Loucy (cell line): ENCODE measurements around the gene TMEM115.

Experiments used
- H2AFZ ChIP-seq: fragments of 200-600 bp; sonication (generic); 2 replicates; pipeline ENCODE4 v1.6.0; 2016; ENCODE audit warnings: antibody characterized with exemption, mild to moderate bottlenecking, low read length, moderate library complexity
- H3F3A ChIP-seq: fragments of 200-600 bp; 2 replicates; pipeline ENCODE4 v1.6.0; 2016; ENCODE audit warnings: antibody characterized with exemption, low read depth, mild to moderate bottlenecking
- H3K27me3 ChIP-seq: fragments of 200-600 bp; sonication (generic); 2 replicates; pipeline ENCODE4 v1.6.1; 2014; ENCODE audit warnings: low read length, mild to moderate bottlenecking; ENCODE audit not compliant: insufficient read depth, poor library complexity, severe bottlenecking
- H3K36me3 ChIP-seq: fragments of 200-600 bp; sonication (generic); 2 replicates; pipeline ENCODE4 v1.6.1; 2016; ENCODE audit warnings: low read length; ENCODE audit not compliant: insufficient read depth
- H3K4me1 ChIP-seq: fragments of 200-600 bp; sonication (generic); 2 replicates; pipeline ENCODE4 v1.5.1; 2014; ENCODE audit warnings: low read length, mild to moderate bottlenecking; ENCODE audit not compliant: insufficient read depth, poor library complexity, severe bottlenecking
- H3K4me2 ChIP-seq: fragments of 200-600 bp; sonication (generic); 2 replicates; pipeline ENCODE4 v1.6.0; 2014; ENCODE audit warnings: antibody characterized with exemption, low read length, low read depth, mild to moderate bottlenecking; ENCODE audit not compliant: poor library complexity, severe bottlenecking
- H3K4me3 ChIP-seq: fragments of 200-600 bp; sonication (generic); 2 replicates; pipeline ENCODE4 v1.5.1; 2014; ENCODE audit warnings: low read length, mild to moderate bottlenecking, mixed read lengths; ENCODE audit not compliant: poor library complexity, severe bottlenecking
- H3K79me2 ChIP-seq: fragments of 200-600 bp; sonication (generic); 2 replicates; pipeline ENCODE4 v1.6.1; 2014; ENCODE audit warnings: low read length; ENCODE audit not compliant: insufficient read depth
- H3K9ac ChIP-seq: fragments of 200-600 bp; sonication (generic); 2 replicates; pipeline ENCODE4 v1.6.0; 2014; ENCODE audit warnings: mild to moderate bottlenecking, low read depth, low read length, moderate library complexity; ENCODE audit not compliant: poor library complexity, severe bottlenecking
- H3K9me2 ChIP-seq: fragments of 200-600 bp; sonication (generic); replicated peaks from 2 replicates; pipeline ENCODE4 v1.6.1; 2016; ENCODE audit warnings: low read depth, low read length, mixed read lengths
- H3K9me3 ChIP-seq: fragments of 200-600 bp; sonication (generic); 2 replicates; pipeline ENCODE4 v1.6.1; 2014; ENCODE audit warnings: mild to moderate bottlenecking, antibody characterized with exemption, low read length, low read depth; ENCODE audit not compliant: insufficient read depth
- H4K20me1 ChIP-seq: fragments of 200-600 bp; sonication (generic); 2 replicates; pipeline ENCODE4 v1.6.0; 2014; ENCODE audit warnings: antibody characterized with exemption, low read length, mild to moderate bottlenecking; ENCODE audit not compliant: insufficient read depth, poor library complexity, severe bottlenecking
- CTCF ChIP-seq: fragments of 200-600 bp; sonication (generic); conservative IDR thresholded peaks from 2 replicates; pipeline ENCODE4 v1.5.1; 2014; ENCODE audit warnings: mild to moderate bottlenecking, antibody characterized with exemption, low read length
- EZH2phosphoT487 ChIP-seq: fragments of 200-600 bp; IDR thresholded peaks from 2 replicates; pipeline ENCODE4 v1.6.1; 2018; ENCODE audit warnings: antibody characterized with exemption, mild to moderate bottlenecking, moderate library complexity, borderline replicate concordance

Gene TMEM115

GRCh38 chr3:50355829-50356552 is 3.3 kb downstream of the TMEM115 start:
- H3K4me1 ChIP-seq = peaks cover 41% of the 10 kb centered on the region
- no peaks in the 10 kb centered on the region for H3F3A ChIP-seq
- no peaks in the 10 kb centered on the region for H3K9me2 ChIP-seq
- H3K36me3 ChIP-seq = peaks cover 9% of the 10 kb centered on the region; the same call in 1 of the 2 replicates
- H3K79me2 ChIP-seq = peaks cover 55% of the 10 kb centered on the region
- peak overlapping the region; percentile 78 for H3K4me3 ChIP-seq
- peaks cover 47% of the 10 kb centered on the region for H4K20me1 ChIP-seq
- no peaks in the 10 kb centered on the region for H3K27me3 ChIP-seq
- H3K9ac ChIP-seq = peak overlapping the region; percentile 84
- TF ChIP-seq CTCF (peak; percentile 45), EZH2phosphoT487 (no peak)
- no peak overlapping the region for H2AFZ ChIP-seq
- H3K9me3 ChIP-seq = no peaks in the 10 kb centered on the region
- peak overlapping the region; percentile 92 for H3K4me2 ChIP-seq

GRCh38 chr3:50354850-50355249 is 4.5 kb downstream of the TMEM115 start:
- Histone ChIP-seq H3K9ac (no peak overlapping the region), H3K4me2 (no peak overlapping the region), H3K4me1 (peaks cover 46% of the 10 kb centered on the region), H3K79me2 (peaks cover 61% of the 10 kb centered on the region), H3K36me3 (peaks cover 9% of the 10 kb centered on the region; the same call in 1 of the 2 replicates), H3F3A (no peaks in the 10 kb centered on the region), H3K4me3 (no peak overlapping the region), H3K9me3 (no peaks in the 10 kb centered on the region), H2AFZ (no peak overlapping the region), H4K20me1 (peaks cover 47% of the 10 kb centered on the region), H3K9me2 (no peaks in the 10 kb centered on the region), H3K27me3 (no peaks in the 10 kb centered on the region)
- TF ChIP-seq CTCF (no peak), EZH2phosphoT487 (no peak)

GRCh38 chr3:50354186-50354764 is 5.0 kb downstream of the TMEM115 start:
- no peak for TF ChIP-seq CTCF
- TF ChIP-seq EZH2phosphoT487 = no peak
- Histone ChIP-seq H3F3A (no peaks in the 10 kb centered on the region), H3K4me3 (no peak overlapping the region), H3K9me2 (no peaks in the 10 kb centered on the region), H3K9me3 (no peaks in the 10 kb centered on the region), H3K79me2 (peaks cover 66% of the 10 kb centered on the region), H3K4me1 (peaks cover 49% of the 10 kb centered on the region), H3K4me2 (no peak overlapping the region), H4K20me1 (peaks cover 47% of the 10 kb centered on the region), H3K36me3 (peaks cover 9% of the 10 kb centered on the region; the same call in 1 of the 2 replicates), H2AFZ (no peak overlapping the region), H3K27me3 (no peaks in the 10 kb centered on the region), H3K9ac (no peak overlapping the region)
